SU-DHL-6 (cell line): ENCODE data around the gene RPL4.

Source experiments
- CTCF ChIP-seq: fragments of 200-600 bp; sonication (generic); IDR thresholded peaks from one replicate; pipeline ENCODE4 v1.5.1; 2017; ENCODE audit warnings: antibody characterized with exemption, mild to moderate bottlenecking, low read length, moderate library complexity; ENCODE audit not compliant: insufficient read depth, poor library complexity, severe bottlenecking
- EZH2phosphoT487 ChIP-seq: fragments of 200-600 bp; sonication (generic), shearing (Covaris generic); conservative IDR thresholded peaks from 2 replicates; pipeline ENCODE4 v1.6.1; 2018; ENCODE audit warnings: mild to moderate bottlenecking, antibody characterized with exemption, low read length, moderate library complexity, mixed read lengths

- TF ChIP-seq CTCF (no peak), EZH2phosphoT487 (no peak)
Measured at GRCh38 chr15:66454143-66454542, 50.5 kb downstream of the RPL4 start.
